Tibial nerve (tissue), 3 donors: ENCODE data around the gene SSPN.

Source experiments
- CTCF ChIP-seq, 5 experiments: fragments of 200-600 bp in 3 of 5; fragments of 450-650 bp in 2 of 5; sonication (generic) in 3 of 5; IDR thresholded peaks; one replicate each; pipeline ENCODE4 v1.5.1; 2016 to 2019; ENCODE audit warnings: antibody characterized with exemption in 5 of 5, mild to moderate bottlenecking in 3 of 5, moderate library complexity in 2 of 5
- POLR2A ChIP-seq, 2 donors: fragments of 450-650 bp; IDR thresholded peaks; one replicate each; pipeline ENCODE4 v1.6.1; 2017; ENCODE audit warnings: antibody characterized with exemption in 2 of 2, mild to moderate bottlenecking in 2 of 2, moderate library complexity in 2 of 2

GRCh38 chr12:26295001-26295400 is 99.6 kb downstream of the SSPN start:
- no peak for TF ChIP-seq CTCF (IDR thresholded peaks at IDR 0.05)
- TF ChIP-seq POLR2A (IDR thresholded peaks at IDR 0.05) = no peak
